Sigmoid colon (tissue), 4 donors: Measurements from ENCODE around the gene TGFB1I1.

ENCODE experiments used
- CTCF ChIP-seq, 4 experiments: fragments of 450-650 bp in 3 of 4; fragments of 200-600 bp in 1 of 4; IDR thresholded peaks; one replicate each; pipeline ENCODE4 v1.5.1; 2016 to 2019; ENCODE audit warnings: antibody characterized with exemption in 4 of 4, mild to moderate bottlenecking in 3 of 4, moderate library complexity in 2 of 4
- EP300 ChIP-seq, 4 donors: sonication (generic); formaldehyde crosslinking; IDR thresholded peaks; one replicate each; pipeline ENCODE4 v1.6.1; 2017; ENCODE audit warnings: antibody characterized with exemption in 4 of 4
- POLR2A ChIP-seq, 2 donors: fragments of 450-650 bp; IDR thresholded peaks; one replicate each; pipeline ENCODE4 v1.6.1; 2016; ENCODE audit warnings: antibody characterized with exemption in 2 of 2, mild to moderate bottlenecking in 2 of 2, moderate library complexity in 2 of 2
- POLR2AphosphoS5 ChIP-seq, 4 donors: sonication (generic); formaldehyde crosslinking; IDR thresholded peaks; one replicate each; pipeline ENCODE4 v1.6.1; 2017; ENCODE audit warnings: antibody characterized with exemption in 4 of 4

- TF ChIP-seq CTCF (IDR thresholded peaks at IDR 0.05), result no peak
- TF ChIP-seq POLR2AphosphoS5 (IDR thresholded peaks at IDR 0.05), result no peak
- no peak for TF ChIP-seq EP300 (IDR thresholded peaks at IDR 0.05)
- TF ChIP-seq POLR2A (IDR thresholded peaks at IDR 0.05), result no peak
These were observed 35.5 kb upstream of the TGFB1I1 start for GRCh38 chr16:31436221-31437045.
